Activated CD8-positive, alpha-beta memory T cell treated with anti-CD3 and anti-CD28 coated beads for 36 hours (primary cell): ENCODE results near the gene DUSP19. TPM values are rescaled to one million over a fixed set of nuclear protein-coding genes. Genes with fewer than 3 reads are reported as not detected.

ENCODE experiments used
- CTCF ChIA-PET: fragments of 350-600 bp; sonication (Branson Sonifier 250); formaldehyde crosslinking; loops from one replicate; lab custom pipeline; 2021; ENCODE audit warnings: antibody characterized with exemption; lab: Charles Lee
- POLR2A ChIA-PET: fragments of 350-600 bp; sonication (Branson Sonifier 250); formaldehyde crosslinking; loops from one replicate; lab custom pipeline; 2021; ENCODE audit warnings: antibody characterized with exemption; lab: Charles Lee
- total RNA-seq, 2 experiments: library from RNA; stranded (reverse); gene quantifications; one replicate each; pipeline ENCODE4 v1.2.3, GENCODE V29; 2021

DUSP19 gene
- total RNA-seq, 2 experiments from 2014 or later = 3.4 to 3.6 TPM

GRCh38 chr2:183123117-183123958, 44.8 kb downstream of the DUSP19 start:
- POLR2A ChIA-PET = no interaction called here
- CTCF ChIA-PET = no interaction called here

GRCh38 chr2:183123959-183124221, 45.3 kb downstream of the DUSP19 start:
- CTCF ChIA-PET = no interaction called here
- POLR2A ChIA-PET = no interaction called here

GRCh38 chr2:183124222-183124956, 45.8 kb downstream of the DUSP19 start, which contains the start of gene NUP35:
TSS of gene NUP35 (plus strand) at chr2:183124443. CDS start at chr2:183124458, 15 bp downstream.
- POLR2A ChIA-PET = interaction anchor here (1.0 kb wide), 1 partner anchor 45 kb away, joined by 5 read pairs; no protein-coding TSS in a partner anchor
- CTCF ChIA-PET = no interaction called here

- ChIA-PET CTCF (no interaction called here), POLR2A (interaction anchor here (1.0 kb wide), 1 partner anchor 46 kb away, joined by 5 read pairs; no protein-coding TSS in a partner anchor)
Observed at GRCh38 chr2:183124957-183125255, 46.4 kb downstream of the DUSP19 start.

- ChIA-PET CTCF (no interaction called here), POLR2A (no interaction called here)
Observed at GRCh38 chr2:183125659-183126341, 47.3 kb downstream of the DUSP19 start.

- CTCF ChIA-PET = no interaction called here
- POLR2A ChIA-PET = no interaction called here
Observed at GRCh38 chr2:183126635-183127034, 48.1 kb downstream of the DUSP19 start.

- ChIA-PET POLR2A (no interaction called here), CTCF (no interaction called here)
Observed at GRCh38 chr2:183134016-183134415, 55.5 kb downstream of the DUSP19 start.

GRCh38 chr2:183148955-183149354, 70.4 kb downstream of the DUSP19 start:
- ChIA-PET CTCF (no interaction called here), POLR2A (no interaction called here)

- ChIA-PET POLR2A (no interaction called here), CTCF (no interaction called here)
Observed at GRCh38 chr2:183149489-183149888, 70.9 kb downstream of the DUSP19 start.

Other genes with a start within 250 kb of the DUSP19 start
- gene FRZB, start 212.1 kb upstream of the DUSP19 start, total RNA-seq = not detected
- 1 to 10 TPM; 7.1 to 7.5 TPM for gene NCKAP1, start 40.3 kb upstream of the DUSP19 start, total RNA-seq
- gene NUP35, start 45.7 kb downstream of the DUSP19 start, total RNA-seq = 10 to 100 TPM; 41.9 to 45.5 TPM